Measurements from ENCODE around the gene PDE6A. TPM values are rescaled to one million over a fixed set of nuclear protein-coding genes. Genes with fewer than 3 reads are reported as not detected.

The PDE6A gene
- total RNA-seq, 1 experiment from 2014 or later = 0.50 TPM

DNA sequence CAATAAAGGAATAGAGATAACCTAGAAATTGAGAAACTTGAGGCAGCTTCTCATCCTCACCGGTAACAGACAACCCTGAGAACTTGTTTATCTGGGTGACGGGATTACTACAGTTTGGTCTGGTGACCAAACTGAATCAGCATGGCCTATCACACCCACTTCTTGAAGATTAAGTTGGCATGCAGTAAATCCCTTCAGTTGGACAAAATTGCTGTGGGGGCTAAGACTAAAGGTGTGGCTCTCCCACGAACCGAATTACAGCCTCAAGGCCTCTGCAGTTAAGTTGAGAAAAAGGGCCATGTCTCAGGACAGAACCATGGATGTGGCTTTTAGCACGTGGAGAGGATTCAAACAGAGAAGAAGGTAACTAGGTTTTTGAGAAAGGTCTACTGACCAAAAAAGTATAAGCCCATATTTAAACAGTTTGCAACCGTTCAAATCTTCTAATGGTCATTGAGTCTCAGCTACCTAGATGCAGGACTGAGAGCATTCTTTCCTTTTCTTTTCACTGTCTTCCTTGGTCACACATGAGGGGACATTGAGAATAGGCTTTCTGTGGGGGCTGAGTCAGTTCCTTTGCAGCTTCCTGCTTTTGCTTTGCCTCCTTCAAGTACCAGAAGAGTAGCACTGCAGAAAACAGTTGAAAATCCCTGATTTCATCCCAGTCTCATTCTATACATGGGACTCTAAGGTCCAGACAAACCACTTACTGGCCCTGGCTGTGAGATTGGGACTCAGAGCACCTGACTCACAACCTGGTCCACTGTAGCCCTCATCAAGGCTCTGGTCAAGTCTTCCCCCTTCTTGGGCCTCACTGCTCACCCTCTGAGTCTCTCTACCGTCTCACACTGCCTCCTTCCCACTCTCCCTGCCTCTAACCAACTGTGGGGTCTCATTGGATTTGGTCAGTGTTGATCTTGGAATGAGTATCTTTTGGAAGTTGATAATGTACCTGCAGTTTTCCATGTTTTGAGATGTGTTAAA lies 30.9 kb downstream of the PDE6A start:
- H3K79me2 ChIP-seq (ENCODE audit: low read depth) = no peaks in the 10 kb centered on the region
- POLR2A ChIA-PET (ENCODE audit: unreplicated experiment) = no interaction called here

DNA sequence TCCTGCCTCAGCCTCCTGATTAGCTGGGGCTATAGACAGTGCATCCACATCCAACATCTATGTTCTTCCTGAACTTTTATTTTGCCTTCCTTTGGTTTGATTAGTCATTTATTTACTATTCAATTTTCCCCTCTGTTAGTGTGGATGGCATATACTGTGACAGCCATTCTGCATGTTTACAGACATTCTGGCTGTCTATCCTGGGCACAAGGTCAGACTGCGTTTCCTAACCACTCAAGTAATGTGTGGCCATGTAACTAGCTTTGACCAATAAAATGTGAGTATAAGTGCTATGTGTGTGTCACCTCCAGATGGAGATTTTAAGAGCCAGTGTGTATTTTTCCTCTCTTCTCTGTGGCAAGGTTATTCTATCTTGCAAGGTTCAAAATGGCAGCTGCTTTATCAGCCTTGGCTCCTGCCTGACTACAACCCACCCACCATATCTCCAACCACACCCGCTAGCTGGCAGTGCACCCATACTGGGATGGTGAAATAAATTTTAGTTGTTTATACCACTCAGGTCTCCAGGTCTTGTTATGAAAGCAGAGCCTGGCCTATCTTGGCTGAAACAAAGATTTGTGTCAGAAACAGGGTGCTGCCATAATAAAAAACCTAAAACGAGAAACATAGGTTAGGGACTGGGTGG lies 32.2 kb downstream of the PDE6A start:
- H3K79me2 ChIP-seq (ENCODE audit: low read depth) = no peaks in the 10 kb centered on the region
- ChIA-PET CTCF (interaction anchor here (0.6 to 1.0 kb wide), 2 partner anchors 9 to 472 kb away, joined by 3 to 4 read pairs; no protein-coding TSS in a partner anchor), POLR2A (ENCODE audit: unreplicated experiment) (no interaction called here)
- TF ChIP-seq, protein P1, sequence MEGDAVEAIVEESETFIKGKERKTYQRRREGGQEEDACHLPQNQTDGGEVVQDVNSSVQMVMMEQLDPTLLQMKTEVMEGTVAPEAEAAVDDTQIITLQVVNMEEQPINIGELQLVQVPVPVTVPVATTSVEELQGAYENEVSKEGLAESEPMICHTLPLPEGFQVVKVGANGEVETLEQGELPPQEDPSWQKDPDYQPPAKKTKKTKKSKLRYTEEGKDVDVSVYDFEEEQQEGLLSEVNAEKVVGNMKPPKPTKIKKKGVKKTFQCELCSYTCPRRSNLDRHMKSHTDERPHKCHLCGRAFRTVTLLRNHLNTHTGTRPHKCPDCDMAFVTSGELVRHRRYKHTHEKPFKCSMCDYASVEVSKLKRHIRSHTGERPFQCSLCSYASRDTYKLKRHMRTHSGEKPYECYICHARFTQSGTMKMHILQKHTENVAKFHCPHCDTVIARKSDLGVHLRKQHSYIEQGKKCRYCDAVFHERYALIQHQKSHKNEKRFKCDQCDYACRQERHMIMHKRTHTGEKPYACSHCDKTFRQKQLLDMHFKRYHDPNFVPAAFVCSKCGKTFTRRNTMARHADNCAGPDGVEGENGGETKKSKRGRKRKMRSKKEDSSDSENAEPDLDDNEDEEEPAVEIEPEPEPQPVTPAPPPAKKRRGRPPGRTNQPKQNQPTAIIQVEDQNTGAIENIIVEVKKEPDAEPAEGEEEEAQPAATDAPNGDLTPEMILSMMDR (conservative IDR thresholded peaks at IDR 0.05) = no peak
- no peak for TF ChIP-seq EZH2 (IDR thresholded peaks at IDR 0.05; ENCODE audit: low read depth)
- no peak overlapping the region for H3K4me3 ChIP-seq
- H2AFZ ChIP-seq = no peak overlapping the region
- BruUV-seq (replicated peaks) = no TSS peak
- H3K27ac ChIP-seq = no peak overlapping the region
- no peaks in the 10 kb centered on the region for H3K9me2 ChIP-seq (ENCODE audit: insufficient read depth)
- no peaks in the 10 kb centered on the region for H3K9me3 ChIP-seq (ENCODE audit: insufficient read depth, low read depth)
- H3K4me2 ChIP-seq = no peak overlapping the region
- peaks cover 43% of the 10 kb centered on the region for H3K4me1 ChIP-seq (replicated peaks; ENCODE audit: insufficient read depth)
- H3K27me3 ChIP-seq (ENCODE audit: insufficient read depth, low read depth) = no peaks in the 10 kb centered on the region
- intact Hi-C loops (cut with micrococcal nuclease; ENCODE audit: unreplicated experiment) = no loop called here
- DNase-seq = no peak
- H3K36me3 ChIP-seq (ENCODE audit: low read depth) = no peaks in the 10 kb centered on the region
- peaks cover 26% of the 10 kb centered on the region for H3F3A ChIP-seq (ENCODE audit: insufficient read depth, low read depth)
- no peaks in the 10 kb centered on the region for H4K20me1 ChIP-seq (ENCODE audit: insufficient read depth)

More for the DNA sequence above, 30.9 kb downstream of the PDE6A start:
- CTCF ChIA-PET = interaction anchor here (0.6 kb wide), 1 partner anchor 81 kb away, joined by 3 read pairs; no protein-coding TSS in a partner anchor
- H3K4me2 ChIP-seq = no peak overlapping the region
- H3K27me3 ChIP-seq (ENCODE audit: insufficient read depth, low read depth) = no peaks in the 10 kb centered on the region
- DNase-seq = no peak
- H3K4me3 ChIP-seq = no peak overlapping the region
- H3K4me1 ChIP-seq (replicated peaks; ENCODE audit: insufficient read depth) = peaks cover 52% of the 10 kb centered on the region
- H3K36me3 ChIP-seq (ENCODE audit: low read depth) = no peaks in the 10 kb centered on the region
- H3K27ac ChIP-seq = no peak overlapping the region
- peaks cover 26% of the 10 kb centered on the region for H3F3A ChIP-seq (ENCODE audit: insufficient read depth, low read depth)
- no peaks in the 10 kb centered on the region for H3K9me2 ChIP-seq (ENCODE audit: insufficient read depth)
- TF ChIP-seq, protein P1 (conservative IDR thresholded peaks at IDR 0.05) = no peak
- TF ChIP-seq EZH2 (IDR thresholded peaks at IDR 0.05; ENCODE audit: low read depth) = no peak
- BruUV-seq (replicated peaks) = no TSS peak
- no peaks in the 10 kb centered on the region for H4K20me1 ChIP-seq (ENCODE audit: insufficient read depth)
- H3K9me3 ChIP-seq (ENCODE audit: insufficient read depth, low read depth) = no peaks in the 10 kb centered on the region
- intact Hi-C loops (cut with micrococcal nuclease; ENCODE audit: unreplicated experiment) = loop anchor here (2.0 kb wide), 1 partner anchor 27 kb away; no protein-coding TSS in a partner anchor
- no peak overlapping the region for H2AFZ ChIP-seq

DNA sequence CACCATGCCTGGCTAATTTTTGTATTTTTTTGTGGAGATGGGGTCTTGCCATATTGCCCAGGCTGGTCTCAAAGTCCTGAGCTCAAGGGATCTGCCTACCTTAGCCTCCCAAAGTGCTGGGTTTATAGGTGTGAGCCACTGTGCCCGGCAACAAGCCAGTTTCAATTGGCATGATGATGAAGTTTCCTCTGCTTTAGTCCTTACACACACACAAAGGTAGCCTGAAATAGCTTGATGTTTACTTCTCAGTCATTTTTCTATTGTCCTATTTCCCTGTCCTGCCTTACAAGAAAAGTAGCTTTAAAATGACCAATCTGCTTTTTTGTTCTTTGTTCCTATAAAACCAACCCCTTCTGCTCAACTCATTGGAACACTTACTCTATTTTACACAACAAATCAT lies 33.6 kb downstream of the PDE6A start:
- no TSS peak for BruUV-seq (replicated peaks)
- Histone ChIP-seq H3K27me3 (ENCODE audit: insufficient read depth, low read depth) (no peaks in the 10 kb centered on the region), H3K27ac (no peak overlapping the region)

More for the DNA sequence above, 33.6 kb downstream of the PDE6A start:
- intact Hi-C loops (cut with micrococcal nuclease; ENCODE audit: unreplicated experiment) = no loop called here
- POLR2A ChIA-PET (ENCODE audit: unreplicated experiment) = no interaction called here
- CTCF ChIA-PET = interaction anchor here (0.6 to 0.7 kb wide), 2 partner anchors 25 to 61 kb away, joined by 8 to 19 read pairs; no protein-coding TSS in a partner anchor
- Histone ChIP-seq H3K79me2 (ENCODE audit: low read depth) (no peaks in the 10 kb centered on the region), H4K20me1 (ENCODE audit: insufficient read depth) (no peaks in the 10 kb centered on the region), H3K4me3 (no peak overlapping the region), H3K4me2 (no peak overlapping the region), H3K36me3 (ENCODE audit: low read depth) (no peaks in the 10 kb centered on the region), H3K4me1 (replicated peaks; ENCODE audit: insufficient read depth) (peaks cover 30% of the 10 kb centered on the region), H3K9me2 (ENCODE audit: insufficient read depth) (no peaks in the 10 kb centered on the region), H2AFZ (no peak overlapping the region), H3K9me3 (ENCODE audit: insufficient read depth, low read depth) (no peaks in the 10 kb centered on the region), H3F3A (ENCODE audit: insufficient read depth, low read depth) (peaks cover 18% of the 10 kb centered on the region)
- TF ChIP-seq, protein P1 (conservative IDR thresholded peaks at IDR 0.05) = no peak
- TF ChIP-seq EZH2 (IDR thresholded peaks at IDR 0.05; ENCODE audit: low read depth) = no peak
- no peak for DNase-seq
